ENCODE measurements around the gene IP6K3. TPM values are rescaled to one million over a fixed set of nuclear protein-coding genes. Genes with fewer than 3 reads are reported as not detected.

The IP6K3 gene
- total RNA-seq, 1 experiment from 2014 or later, result not detected

- no peaks in the 10 kb centered on the region for H3K9me3 ChIP-seq (ENCODE audit: low read depth, low read length, poor library complexity, severe bottlenecking)
- intact Hi-C loops (cut with micrococcal nuclease; ENCODE audit: unreplicated experiment), result no loop called here
- no peak overlapping the region for H3K27ac ChIP-seq (ENCODE audit: low read depth, low read length, poor library complexity, severe bottlenecking)
- TF ChIP-seq CTCF (conservative IDR thresholded peaks at IDR 0.05; ENCODE audit: low read depth, low read length) (no peak), EZH2 (IDR thresholded peaks at IDR 0.05; ENCODE audit: borderline replicate concordance, low read depth, low read length, poor library complexity, severe bottlenecking) (no peak)
- DNase-seq (ENCODE audit: low spot score), result no peak
- ChIA-PET POLR2A (ENCODE audit: low non-redundant PET) (no interaction called here), CTCF (interaction anchor here (0.9 kb wide), 1 partner anchor 294 kb away, joined by 3 read pairs; no protein-coding TSS in a partner anchor)
- H3K4me1 ChIP-seq (ENCODE audit: insufficient read depth, low read length, poor library complexity, severe bottlenecking), result peaks cover 4% of the 10 kb centered on the region
- H3K4me3 ChIP-seq (ENCODE audit: low read depth, low read length, poor library complexity, severe bottlenecking), result no peak overlapping the region
- no TSS peak for BruUV-seq (replicated peaks)
- H3K36me3 ChIP-seq (ENCODE audit: insufficient read depth, low read length, poor library complexity, severe bottlenecking), result no peaks in the 10 kb centered on the region
- H3K27me3 ChIP-seq (replicated peaks; ENCODE audit: insufficient read depth, low read depth, low read length, poor library complexity), result no peaks in the 10 kb centered on the region
These were observed 14.8 kb upstream of the IP6K3 start for GRCh38 chr6:33761581-33761921.

- Histone ChIP-seq H3K4me3 (ENCODE audit: low read depth, low read length, poor library complexity, severe bottlenecking) (no peak overlapping the region), H3K9me3 (ENCODE audit: low read depth, low read length, poor library complexity, severe bottlenecking) (no peaks in the 10 kb centered on the region), H3K4me1 (ENCODE audit: insufficient read depth, low read length, poor library complexity, severe bottlenecking) (peaks cover 10% of the 10 kb centered on the region), H3K27me3 (replicated peaks; ENCODE audit: insufficient read depth, low read depth, low read length, poor library complexity) (no peaks in the 10 kb centered on the region), H3K27ac (ENCODE audit: low read depth, low read length, poor library complexity, severe bottlenecking) (no peak overlapping the region), H3K36me3 (ENCODE audit: insufficient read depth, low read length, poor library complexity, severe bottlenecking) (no peaks in the 10 kb centered on the region)
- BruUV-seq (replicated peaks), result no TSS peak
- DNase-seq (ENCODE audit: low spot score), result no peak
- TF ChIP-seq CTCF (conservative IDR thresholded peaks at IDR 0.05; ENCODE audit: low read depth, low read length) (no peak), EZH2 (IDR thresholded peaks at IDR 0.05; ENCODE audit: borderline replicate concordance, low read depth, low read length, poor library complexity, severe bottlenecking) (no peak)
- CTCF ChIA-PET, result no interaction called here
- intact Hi-C loops (cut with micrococcal nuclease; ENCODE audit: unreplicated experiment), result no loop called here
- POLR2A ChIA-PET (ENCODE audit: low non-redundant PET), result no interaction called here
These were observed 13.4 kb upstream of the IP6K3 start for GRCh38 chr6:33759887-33760629.

- no peak for DNase-seq (ENCODE audit: low spot score)
- no peaks in the 10 kb centered on the region for H3K36me3 ChIP-seq (ENCODE audit: insufficient read depth, low read length, poor library complexity, severe bottlenecking)
- no peak for TF ChIP-seq CTCF (conservative IDR thresholded peaks at IDR 0.05; ENCODE audit: low read depth, low read length)
- no peak for TF ChIP-seq EZH2 (IDR thresholded peaks at IDR 0.05; ENCODE audit: borderline replicate concordance, low read depth, low read length, poor library complexity, severe bottlenecking)
- ChIA-PET CTCF (no interaction called here), POLR2A (ENCODE audit: low non-redundant PET) (no interaction called here)
- H3K27ac ChIP-seq (ENCODE audit: low read depth, low read length, poor library complexity, severe bottlenecking), result no peak overlapping the region
- no TSS peak for BruUV-seq (replicated peaks)
- intact Hi-C loops (cut with micrococcal nuclease; ENCODE audit: unreplicated experiment), result no loop called here
- no peaks in the 10 kb centered on the region for H3K9me3 ChIP-seq (ENCODE audit: low read depth, low read length, poor library complexity, severe bottlenecking)
- peaks cover 13% of the 10 kb centered on the region for H3K4me1 ChIP-seq (ENCODE audit: insufficient read depth, low read length, poor library complexity, severe bottlenecking)
- no peak overlapping the region for H3K4me3 ChIP-seq (ENCODE audit: low read depth, low read length, poor library complexity, severe bottlenecking)
- H3K27me3 ChIP-seq (replicated peaks; ENCODE audit: insufficient read depth, low read depth, low read length, poor library complexity), result no peaks in the 10 kb centered on the region
These were observed 12.1 kb upstream of the IP6K3 start for GRCh38 chr6:33758815-33759216.
